Measurements from ENCODE around the gene SH2B3. TPM values are rescaled to one million over a fixed set of nuclear protein-coding genes. Genes with fewer than 3 reads are reported as not detected.

SH2B3 gene
- total RNA-seq, 1 experiment from 2014 or later, result 39.6 TPM

- Histone ChIP-seq H3K27me3 (ENCODE audit: control insufficient read depth, insufficient read depth, low read length) (no peaks in the 10 kb centered on the region), H3K4me3 (ENCODE audit: low read depth in 2 of 2, low read length in 2 of 2) (no peak overlapping the region), H3K9me3 (ENCODE audit: control insufficient read depth, insufficient read depth, low read depth, low read length) (no peaks in the 10 kb centered on the region), H3K27ac (ENCODE audit: low read length) (no peak overlapping the region), H3K36me3 (ENCODE audit: control insufficient read depth, insufficient read depth, low read length) (peaks cover 8% of the 10 kb centered on the region; the same call in 1 of the 2 replicates), H3K4me1 (ENCODE audit: control insufficient read depth, insufficient read depth, low read length) (peaks cover 14% of the 10 kb centered on the region)
- no peak for DNase-seq (ENCODE audit: low read depth, low spot score)
- CTCF ChIA-PET, result no interaction called here
- in situ Hi-C loops (cut with HindIII; ENCODE audit: low pct_unique_long_range_greater_than_20kb, low sequenced_read_pairs), result no loop called here
- intact Hi-C loops (cut with micrococcal nuclease; ENCODE audit: unreplicated experiment), result no loop called here
- TF ChIP-seq TCF7L2 (IDR thresholded peaks at IDR 0.05; ENCODE audit: low read depth, low read length), result no peak
- TF ChIP-seq CTCF (IDR thresholded peaks at IDR 0.05), result no peak
- no peak for TF ChIP-seq SIN3A (IDR thresholded peaks at IDR 0.05; ENCODE audit: borderline replicate concordance, insufficient read depth, low read depth, low read length)
- TF ChIP-seq POLR2AphosphoS5 (IDR thresholded peaks at IDR 0.05; ENCODE audit: low read depth, low read length), result no peak
- TF ChIP-seq REST (IDR thresholded peaks at IDR 0.05; ENCODE audit: insufficient read depth in 1 of 2, low read depth in 2 of 2, low read length in 1 of 2), result no peak
- no TSS peak for BruUV-seq (replicated peaks)
- no peak for ATAC-seq
- POLR2A ChIA-PET, result no interaction called here
Observed at GRCh38 chr12:111454311-111454710, 48.6 kb downstream of the SH2B3 start.

GRCh38 chr12:111454716-111455447, 49.2 kb downstream of the SH2B3 start:
- TF ChIP-seq SIN3A (IDR thresholded peaks at IDR 0.05; ENCODE audit: borderline replicate concordance, insufficient read depth, low read depth, low read length) (no peak), CTCF (IDR thresholded peaks at IDR 0.05) (no peak), TCF7L2 (IDR thresholded peaks at IDR 0.05; ENCODE audit: low read depth, low read length) (no peak), POLR2AphosphoS5 (IDR thresholded peaks at IDR 0.05; ENCODE audit: low read depth, low read length) (no peak), REST (IDR thresholded peaks at IDR 0.05; ENCODE audit: insufficient read depth in 1 of 2, low read depth in 2 of 2, low read length in 1 of 2) (no peak)
- no peak overlapping the region for H3K27ac ChIP-seq (ENCODE audit: low read length)
- H3K27me3 ChIP-seq (ENCODE audit: control insufficient read depth, insufficient read depth, low read length), result no peaks in the 10 kb centered on the region
- H3K4me3 ChIP-seq (ENCODE audit: low read depth in 2 of 2, low read length in 2 of 2), result no peak overlapping the region
- H3K4me1 ChIP-seq (ENCODE audit: control insufficient read depth, insufficient read depth, low read length), result peaks cover 9% of the 10 kb centered on the region
- BruUV-seq (replicated peaks), result no TSS peak
- H3K9me3 ChIP-seq (ENCODE audit: control insufficient read depth, insufficient read depth, low read depth, low read length), result no peaks in the 10 kb centered on the region
- ATAC-seq, result no peak
- intact Hi-C loops (cut with micrococcal nuclease; ENCODE audit: unreplicated experiment) (no loop called here), in situ Hi-C loops (cut with HindIII; ENCODE audit: low pct_unique_long_range_greater_than_20kb, low sequenced_read_pairs) (no loop called here)
- ChIA-PET POLR2A (no interaction called here), CTCF (no interaction called here)
- H3K36me3 ChIP-seq (ENCODE audit: control insufficient read depth, insufficient read depth, low read length), result peaks cover 8% of the 10 kb centered on the region; the same call in 1 of the 2 replicates
- DNase-seq (ENCODE audit: low read depth, low spot score), result no peak

All from Panc1 (cell line).